PC-3 (cell line): ENCODE measurements around the gene SUB1. TPM values are rescaled to one million over a fixed set of nuclear protein-coding genes. Genes with fewer than 3 reads are reported as not detected.

ENCODE experiments used
- ATAC-seq: fragments of 200-7000 bp; cut with Tn5 transposase; 2 replicates; pipeline ENCODE4 v1.9.1; 2020; ENCODE audit warnings: mild to moderate bottlenecking, moderate library complexity
- BruUV-seq: library from RNA; stranded (reverse); fragments of 400-500 nt; replicated peaks from 2 replicates; lab custom pipeline; 2021; lab: Mats Ljungman, UMichigan
- CTCF ChIA-PET: fragments of 300-600 bp; sonication (Branson Sonifier 250); formaldehyde crosslinking; loops from one replicate; lab custom pipeline; 2022; ENCODE audit warnings: antibody characterized with exemption; lab: Charles Lee
- POLR2A ChIA-PET: fragments of 300-600 bp; sonication (Branson Sonifier 250); formaldehyde crosslinking; loops from one replicate; lab custom pipeline; 2022; ENCODE audit warnings: antibody characterized with exemption; ENCODE audit not compliant: unreplicated experiment; lab: Charles Lee
- DNase-seq: peaks from one replicate; pipeline ENCODE4 v3.0.0-alpha.2; 2015
- H2AFZ ChIP-seq: fragments of 300-600 bp; sonication (generic); 2 replicates; pipeline ENCODE4 v1.6.0; 2016; ENCODE audit warnings: antibody characterized with exemption, low read length
- H3F3A ChIP-seq: fragments of 300-600 bp; sonication (generic); one replicate; pipeline ENCODE4 v1.6.0; 2017; ENCODE audit warnings: antibody characterized with exemption, low read length, control low read depth, mild to moderate bottlenecking; ENCODE audit not compliant: unreplicated experiment
- H3K27ac ChIP-seq: fragments of 300-600 bp; sonication (generic); 2 replicates; pipeline ENCODE4 v1.5.1; 2016; ENCODE audit warnings: mild to moderate bottlenecking, low read length
- H3K27me3 ChIP-seq: fragments of 300-600 bp; sonication (generic); 2 replicates; pipeline ENCODE4 v1.6.1; 2016; ENCODE audit warnings: low read length, mixed read lengths
- H3K36me3 ChIP-seq: fragments of 300-600 bp; sonication (generic); 2 replicates; pipeline ENCODE4 v1.6.1; 2016; ENCODE audit warnings: low read depth, mixed run types, low read length, mixed read lengths
- H3K4me1 ChIP-seq: fragments of 300-600 bp; sonication (generic); 2 replicates; pipeline ENCODE4 v1.5.1; 2016; ENCODE audit warnings: low read length; ENCODE audit not compliant: insufficient read depth
- H3K4me2 ChIP-seq: fragments of 300-600 bp; sonication (generic); 2 replicates; pipeline ENCODE4 v1.6.0; 2016; ENCODE audit warnings: low read length
- H3K4me3 ChIP-seq: fragments of 300-600 bp; sonication (generic); 2 replicates; pipeline ENCODE4 v1.5.1; 2016; ENCODE audit warnings: mild to moderate bottlenecking, low read length, mixed read lengths
- H3K79me2 ChIP-seq: fragments of 300-600 bp; sonication (generic); 2 replicates; pipeline ENCODE4 v1.6.1; 2017; ENCODE audit warnings: low read length, mixed read lengths
- H3K9ac ChIP-seq: fragments of 300-600 bp; sonication (generic); 2 replicates; pipeline ENCODE4 v1.6.0; 2016; ENCODE audit warnings: mild to moderate bottlenecking, low read length
- H3K9me2 ChIP-seq: fragments of 300-600 bp; sonication (generic); replicated peaks from 2 replicates; pipeline ENCODE4 v1.6.1; 2016; ENCODE audit warnings: mixed run types, low read length, mixed read lengths
- H3K9me3 ChIP-seq: fragments of 300-600 bp; sonication (generic); 2 replicates; pipeline ENCODE4 v1.6.1; 2016; ENCODE audit warnings: low read length, mixed read lengths
- H4K20me1 ChIP-seq: fragments of 300-600 bp; sonication (generic); 2 replicates; pipeline ENCODE4 v1.6.1; 2016; ENCODE audit warnings: low read length, mixed read lengths
- CTCF ChIP-seq: fragments of 300-600 bp; sonication (generic); conservative IDR thresholded peaks from 2 replicates; pipeline ENCODE4 v1.5.1; 2017; ENCODE audit warnings: antibody characterized with exemption, low read depth, mild to moderate bottlenecking, low read length
- EZH2 ChIP-seq: fragments of 300-600 bp; sonication (generic); IDR thresholded peaks from one replicate; pipeline ENCODE4 v1.6.1; 2017; ENCODE audit warnings: antibody characterized with exemption, mild to moderate bottlenecking, low read length; ENCODE audit not compliant: unreplicated experiment
- EZH2phosphoT487 ChIP-seq: fragments of 300-600 bp; sonication (generic); IDR thresholded peaks from 2 replicates; pipeline ENCODE4 v1.6.1; 2018; ENCODE audit warnings: mild to moderate bottlenecking, antibody characterized with exemption, low read length, borderline replicate concordance
- intact Hi-C: fragments of 100-400 bp; cut with micrococcal nuclease; formaldehyde crosslinking; loops from 2 replicates; pipeline ENCODE4 v1.9.0; 2023
- total RNA-seq: library from RNA; depleted of rRNA; stranded (reverse); fragments of >200 nt; gene quantifications from 2 replicates; pipeline ENCODE4 v1.2.3, GENCODE V29; 2014

The SUB1 gene
- total RNA-seq, 1 experiment from 2014 or later, result 185 TPM

- no peak overlapping the region for H3K9ac ChIP-seq
- ATAC-seq, result peak; percentile 50
- no peak overlapping the region for H3K4me2 ChIP-seq
- H3K4me1 ChIP-seq, result no peaks in the 10 kb centered on the region
- no TSS peak for BruUV-seq
- no peaks in the 10 kb centered on the region for H3K9me2 ChIP-seq
- peak overlapping the region; percentile 12; the same call in 1 of the 2 replicates for H2AFZ ChIP-seq
- H3K36me3 ChIP-seq, result no peaks in the 10 kb centered on the region
- TF ChIP-seq EZH2, result no peak
- no peak for TF ChIP-seq EZH2phosphoT487
- ChIA-PET CTCF (interaction anchor here (0.6 kb wide), 1 partner anchor 22 kb away, joined by 5 read pairs; no protein-coding TSS in a partner anchor), POLR2A (no interaction called here)
- H3K27ac ChIP-seq, result no peak overlapping the region
- no peaks in the 10 kb centered on the region for H3F3A ChIP-seq
- no peak overlapping the region for H3K4me3 ChIP-seq
- no peaks in the 10 kb centered on the region for H3K79me2 ChIP-seq
- H3K9me3 ChIP-seq, result no peaks in the 10 kb centered on the region
- intact Hi-C loops, result loop anchor here (2.0 to 5.0 kb wide), 2 partner anchors 22 to 305 kb away; no protein-coding TSS in a partner anchor
- H3K27me3 ChIP-seq, result no peaks in the 10 kb centered on the region
- H4K20me1 ChIP-seq, result no peaks in the 10 kb centered on the region
- DNase-seq, result no peak
Observed at GRCh38 chr5:32612134-32612888, 27.0 kb downstream of the SUB1 start.

- no peaks in the 10 kb centered on the region for H4K20me1 ChIP-seq
- H3K4me3 ChIP-seq, result no peak overlapping the region
- DNase-seq (peak; percentile 87), ATAC-seq (peak; percentile 81)
- ChIA-PET CTCF (no interaction called here), POLR2A (no interaction called here)
- no peaks in the 10 kb centered on the region for H3K79me2 ChIP-seq
- no peaks in the 10 kb centered on the region for H3K4me1 ChIP-seq
- no peaks in the 10 kb centered on the region for H3K9me2 ChIP-seq
- intact Hi-C loops, result loop anchor here (1.0 to 5.0 kb wide), 4 partner anchors 22 to 381 kb away; no protein-coding TSS in a partner anchor
- peak overlapping the region; percentile 12; the same call in 1 of the 2 replicates for H2AFZ ChIP-seq
- H3K9me3 ChIP-seq, result no peaks in the 10 kb centered on the region
- BruUV-seq, result no TSS peak
- H3K4me2 ChIP-seq, result 0 out of 2 replicates have a peak overlapping the region, but pooled peaks have one; percentile 4
- H3K27me3 ChIP-seq, result no peaks in the 10 kb centered on the region
- TF ChIP-seq CTCF, result peak; percentile 92
- TF ChIP-seq EZH2, result no peak
- no peak overlapping the region for H3K9ac ChIP-seq
- H3K27ac ChIP-seq, result no peak overlapping the region
- H3F3A ChIP-seq, result no peaks in the 10 kb centered on the region
- H3K36me3 ChIP-seq, result no peaks in the 10 kb centered on the region
Observed at GRCh38 chr5:32613050-32613672, 27.8 kb downstream of the SUB1 start.

- no peaks in the 10 kb centered on the region for H3F3A ChIP-seq
- H3K4me2 ChIP-seq, result no peak overlapping the region
- H3K27ac ChIP-seq, result no peak overlapping the region
- CTCF ChIA-PET, result interaction anchor here (0.7 kb wide), 1 partner anchor 663 kb away, joined by 11 read pairs; no protein-coding TSS in a partner anchor
- H3K9me3 ChIP-seq, result no peaks in the 10 kb centered on the region
- no peak for TF ChIP-seq EZH2
- no peak for TF ChIP-seq EZH2phosphoT487
- TF ChIP-seq CTCF, result no peak
- no peak overlapping the region for H3K9ac ChIP-seq
- no TSS peak for BruUV-seq
- H3K79me2 ChIP-seq, result no peaks in the 10 kb centered on the region
- H3K36me3 ChIP-seq, result no peaks in the 10 kb centered on the region
- ATAC-seq, result no peak
- no peaks in the 10 kb centered on the region for H3K4me1 ChIP-seq
- intact Hi-C loops, result no loop called here
- H3K27me3 ChIP-seq, result no peaks in the 10 kb centered on the region
- no peak overlapping the region for H3K4me3 ChIP-seq
- H3K9me2 ChIP-seq, result no peaks in the 10 kb centered on the region
- no peak overlapping the region for H2AFZ ChIP-seq
- POLR2A ChIA-PET, result no interaction called here
- DNase-seq, result no peak
- H4K20me1 ChIP-seq, result no peaks in the 10 kb centered on the region
Observed at GRCh38 chr5:32615236-32615635, 29.9 kb downstream of the SUB1 start.
